SH-SY5Y (cell line): Measurements from ENCODE around the gene RGS11.

Experiments
- GATA2 ChIP-seq: IDR thresholded peaks from 2 replicates; pipeline ENCODE4 v1.6.1; 2011; ENCODE audit warnings: mild to moderate bottlenecking, low read depth, low read length
- GATA3 ChIP-seq: IDR thresholded peaks from 2 replicates; pipeline ENCODE4 v1.6.1; 2011; ENCODE audit warnings: low read depth, mild to moderate bottlenecking, low read length, moderate library complexity

RGS11 gene

GRCh38 chr16:265002-265529, 10.7 kb downstream of the RGS11 start:
- no peak for TF ChIP-seq GATA2
- TF ChIP-seq GATA3, result no peak

GRCh38 chr16:264440-264951, 11.2 kb downstream of the RGS11 start:
- no peak for TF ChIP-seq GATA3
- TF ChIP-seq GATA2, result no peak

- TF ChIP-seq GATA3 (no peak), GATA2 (no peak)
Observed at GRCh38 chr16:263944-264343, 11.8 kb downstream of the RGS11 start.

GRCh38 chr16:263182-263774, 12.5 kb downstream of the RGS11 start:
- TF ChIP-seq GATA3, result no peak
- no peak for TF ChIP-seq GATA2

GRCh38 chr16:262121-262745, 13.5 kb downstream of the RGS11 start:
- TF ChIP-seq GATA3, result no peak
- no peak for TF ChIP-seq GATA2

- TF ChIP-seq GATA2 (no peak), GATA3 (no peak)
Observed at GRCh38 chr16:261031-261691, 14.6 kb downstream of the RGS11 start.

GRCh38 chr16:260326-260725, 15.4 kb downstream of the RGS11 start:
- TF ChIP-seq GATA3, result no peak
- TF ChIP-seq GATA2, result no peak

- no peak for TF ChIP-seq GATA3
- TF ChIP-seq GATA2, result no peak
Observed at GRCh38 chr16:259814-260253, 15.9 kb downstream of the RGS11 start.

GRCh38 chr16:259226-259625, 16.5 kb downstream of the RGS11 start:
- TF ChIP-seq GATA2, result no peak
- TF ChIP-seq GATA3, result no peak

GRCh38 chr16:255183-255582, 20.6 kb downstream of the RGS11 start:
- no peak for TF ChIP-seq GATA3
- TF ChIP-seq GATA2, result no peak

- TF ChIP-seq GATA3 (no peak), GATA2 (no peak)
Observed at GRCh38 chr16:254461-254860, 21.3 kb downstream of the RGS11 start.

- TF ChIP-seq GATA3, result no peak
- no peak for TF ChIP-seq GATA2
Observed at GRCh38 chr16:253833-254232, 21.9 kb downstream of the RGS11 start.

GRCh38 chr16:252366-253337, 23.1 kb downstream of the RGS11 start:
- TF ChIP-seq GATA2, result no peak

GRCh38 chr16:249431-249830, 26.3 kb downstream of the RGS11 start:
- TF ChIP-seq GATA3 (no peak), GATA2 (no peak)

- TF ChIP-seq GATA2 (no peak), GATA3 (no peak)
Observed at GRCh38 chr16:247027-247426, 28.7 kb downstream of the RGS11 start.
